ENCODE results near the gene FOXR1.

Gene FOXR1

GRCh38 chr11:118939953-118940598 lies 31.5 kb upstream of the FOXR1 start:
- no peaks in the 10 kb centered on the region for H3K36me3 ChIP-seq (ENCODE audit: insufficient read depth, low read length)
- TF ChIP-seq EZH2 (IDR thresholded peaks at IDR 0.05; ENCODE audit: borderline replicate concordance, low read length) (no peak), CTCF (IDR thresholded peaks at IDR 0.05; ENCODE audit: low read length) (no peak)
- H3F3A ChIP-seq (ENCODE audit: insufficient read depth, low read length), result no peaks in the 10 kb centered on the region
- H3K4me3 ChIP-seq (ENCODE audit: low read depth, low read length, poor library complexity, severe bottlenecking), result no peak overlapping the region
- no peak overlapping the region for H2AFZ ChIP-seq (ENCODE audit: low read length)
- peaks cover 6% of the 10 kb centered on the region for H3K4me1 ChIP-seq (ENCODE audit: insufficient read depth, low read length, severe bottlenecking)
- H3K4me2 ChIP-seq (ENCODE audit: low read length), result no peak overlapping the region
- no peaks in the 10 kb centered on the region for H3K27me3 ChIP-seq (ENCODE audit: insufficient read depth, low read length)
- no peaks in the 10 kb centered on the region for H4K20me1 ChIP-seq (ENCODE audit: insufficient read depth, low read length)
- no peaks in the 10 kb centered on the region for H3K79me2 ChIP-seq (ENCODE audit: insufficient read depth, low read length)
- no peaks in the 10 kb centered on the region for H3K9me3 ChIP-seq (ENCODE audit: low read length)
- no peak overlapping the region for H3K9ac ChIP-seq (ENCODE audit: low read length)
- H3K9me2 ChIP-seq (ENCODE audit: low read depth, low read length), result no peaks in the 10 kb centered on the region
- H3K27ac ChIP-seq (ENCODE audit: low read depth, low read length, poor library complexity, severe bottlenecking), result no peak overlapping the region

GRCh38 chr11:118947091-118947490 lies 24.5 kb upstream of the FOXR1 start:
- Histone ChIP-seq H3K27ac (ENCODE audit: low read depth, low read length, poor library complexity, severe bottlenecking) (no peak overlapping the region), H3K9ac (ENCODE audit: low read length) (no peak overlapping the region)

GRCh38 chr11:118948000-118948399 lies 23.6 kb upstream of the FOXR1 start:
- H3K36me3 ChIP-seq (ENCODE audit: insufficient read depth, low read length), result no peaks in the 10 kb centered on the region
- no peak overlapping the region for H3K4me2 ChIP-seq (ENCODE audit: low read length)
- H3K9ac ChIP-seq (ENCODE audit: low read length), result no peak overlapping the region
- H3F3A ChIP-seq (ENCODE audit: insufficient read depth, low read length), result no peaks in the 10 kb centered on the region
- no peaks in the 10 kb centered on the region for H3K79me2 ChIP-seq (ENCODE audit: insufficient read depth, low read length)
- H3K4me1 ChIP-seq (ENCODE audit: insufficient read depth, low read length, severe bottlenecking), result no peaks in the 10 kb centered on the region
- TF ChIP-seq CTCF (IDR thresholded peaks at IDR 0.05; ENCODE audit: low read length), result no peak
- TF ChIP-seq EZH2 (IDR thresholded peaks at IDR 0.05; ENCODE audit: borderline replicate concordance, low read length), result no peak
- no peaks in the 10 kb centered on the region for H4K20me1 ChIP-seq (ENCODE audit: insufficient read depth, low read length)
- no peak overlapping the region for H3K27ac ChIP-seq (ENCODE audit: low read depth, low read length, poor library complexity, severe bottlenecking)
- H2AFZ ChIP-seq (ENCODE audit: low read length), result no peak overlapping the region
- no peak overlapping the region for H3K4me3 ChIP-seq (ENCODE audit: low read depth, low read length, poor library complexity, severe bottlenecking)
- H3K27me3 ChIP-seq (ENCODE audit: insufficient read depth, low read length), result no peaks in the 10 kb centered on the region
- H3K9me3 ChIP-seq (ENCODE audit: low read length), result no peaks in the 10 kb centered on the region
- no peaks in the 10 kb centered on the region for H3K9me2 ChIP-seq (ENCODE audit: low read depth, low read length)

More at GRCh38 chr11:118947091-118947490, 24.5 kb upstream of the FOXR1 start:
- Histone ChIP-seq H3K4me2 (ENCODE audit: low read length) (no peak overlapping the region), H3K4me1 (ENCODE audit: insufficient read depth, low read length, severe bottlenecking) (no peaks in the 10 kb centered on the region), H3K9me2 (ENCODE audit: low read depth, low read length) (no peaks in the 10 kb centered on the region), H3K79me2 (ENCODE audit: insufficient read depth, low read length) (no peaks in the 10 kb centered on the region), H3K27me3 (ENCODE audit: insufficient read depth, low read length) (no peaks in the 10 kb centered on the region), H2AFZ (ENCODE audit: low read length) (no peak overlapping the region), H3F3A (ENCODE audit: insufficient read depth, low read length) (no peaks in the 10 kb centered on the region), H3K36me3 (ENCODE audit: insufficient read depth, low read length) (no peaks in the 10 kb centered on the region), H3K4me3 (ENCODE audit: low read depth, low read length, poor library complexity, severe bottlenecking) (no peak overlapping the region), H4K20me1 (ENCODE audit: insufficient read depth, low read length) (no peaks in the 10 kb centered on the region), H3K9me3 (ENCODE audit: low read length) (no peaks in the 10 kb centered on the region)
- no peak for TF ChIP-seq CTCF (IDR thresholded peaks at IDR 0.05; ENCODE audit: low read length)
- TF ChIP-seq EZH2 (IDR thresholded peaks at IDR 0.05; ENCODE audit: borderline replicate concordance, low read length), result no peak
